GM12873 (cell line): ENCODE data around the gene EEFSEC.

Experiments used
- CTCF ChIP-seq: IDR thresholded peaks from 2 replicates; pipeline ENCODE4 v1.5.1; 2012; ENCODE audit warnings: low read depth, mild to moderate bottlenecking, moderate library complexity, low read length, control low read depth; ENCODE audit not compliant: insufficient read depth; ENCODE audit errors: missing control alignments

The EEFSEC gene

GRCh38 chr3:128435058-128435457, 281.8 kb downstream of the EEFSEC start:
- TF ChIP-seq CTCF: no peak

- TF ChIP-seq CTCF: no peak
Observed at GRCh38 chr3:128435561-128435960, 282.3 kb downstream of the EEFSEC start.

GRCh38 chr3:128436214-128436613, 282.9 kb downstream of the EEFSEC start:
- TF ChIP-seq CTCF: no peak

- peak; percentile 77 for TF ChIP-seq CTCF
Observed at GRCh38 chr3:128438488-128439072, 285.3 kb downstream of the EEFSEC start.

GRCh38 chr3:128439226-128439625, 285.9 kb downstream of the EEFSEC start:
- TF ChIP-seq CTCF: no peak

- TF ChIP-seq CTCF: no peak
Observed at GRCh38 chr3:128442070-128442469, 288.8 kb downstream of the EEFSEC start.

GRCh38 chr3:128442949-128443348, 289.7 kb downstream of the EEFSEC start:
- TF ChIP-seq CTCF: no peak
